NCI-H748 (cell line): Measurements from ENCODE around the gene SMARCC1.

Source experiments
- DNase-seq: peaks from one replicate; lab custom pipeline; 2025; ENCODE audit not compliant: unreplicated experiment; lab: John Stamatoyannopoulos, UW

SMARCC1 gene

DNA sequence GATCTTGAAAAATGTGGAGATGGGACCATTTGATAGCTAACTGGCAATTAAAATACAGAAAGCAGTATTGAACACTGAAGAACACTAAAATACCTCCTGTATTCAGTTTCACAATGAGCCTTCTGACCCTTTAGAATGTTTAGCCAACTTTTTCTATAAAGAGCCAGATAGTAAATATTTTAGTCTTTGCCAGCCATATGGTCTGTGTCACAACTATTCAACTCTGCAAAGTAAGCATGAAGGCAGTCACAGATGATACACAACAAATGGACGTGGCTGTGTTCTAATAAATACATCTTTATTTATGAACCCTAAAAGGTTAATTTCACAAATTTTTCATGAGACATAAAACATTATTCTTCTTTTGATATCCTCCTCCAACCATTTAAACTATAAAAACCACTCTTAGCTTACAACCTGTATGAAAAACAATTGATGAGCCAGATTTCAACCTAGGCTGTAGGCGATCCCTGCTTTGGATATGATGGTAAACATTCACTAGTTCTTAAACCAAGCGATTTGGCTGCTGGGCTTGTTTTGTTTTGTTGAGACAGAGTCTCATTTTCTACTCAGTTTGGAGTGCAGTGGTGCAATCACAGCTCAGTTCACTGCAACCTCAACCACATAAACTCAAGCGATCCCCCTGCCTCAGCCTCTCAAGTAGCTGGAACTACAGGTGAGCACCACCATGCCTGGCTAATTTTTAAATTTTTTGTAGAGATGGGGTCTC is 189.5 kb downstream of the SMARCC1 start:
- DNase-seq = no peak

DNA sequence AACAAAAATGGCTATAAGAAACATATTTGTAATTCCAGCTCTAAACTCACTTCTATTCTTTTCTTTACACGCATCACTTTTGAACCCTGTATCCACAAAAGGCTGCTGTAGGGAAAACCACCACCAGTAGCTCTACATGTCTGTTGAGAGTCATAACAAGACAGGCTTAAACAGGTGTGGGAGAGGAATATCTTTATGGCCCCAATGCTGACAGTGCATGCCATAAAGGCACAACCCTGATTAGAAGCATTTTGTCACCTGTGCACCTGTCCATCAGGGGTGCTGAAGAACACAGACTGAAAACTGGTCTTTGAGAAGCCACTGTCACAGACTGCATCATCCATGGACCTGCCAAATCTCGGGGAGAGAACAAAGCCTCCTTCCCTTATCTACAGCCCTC is 191.5 kb downstream of the SMARCC1 start:
- DNase-seq = no peak

DNA sequence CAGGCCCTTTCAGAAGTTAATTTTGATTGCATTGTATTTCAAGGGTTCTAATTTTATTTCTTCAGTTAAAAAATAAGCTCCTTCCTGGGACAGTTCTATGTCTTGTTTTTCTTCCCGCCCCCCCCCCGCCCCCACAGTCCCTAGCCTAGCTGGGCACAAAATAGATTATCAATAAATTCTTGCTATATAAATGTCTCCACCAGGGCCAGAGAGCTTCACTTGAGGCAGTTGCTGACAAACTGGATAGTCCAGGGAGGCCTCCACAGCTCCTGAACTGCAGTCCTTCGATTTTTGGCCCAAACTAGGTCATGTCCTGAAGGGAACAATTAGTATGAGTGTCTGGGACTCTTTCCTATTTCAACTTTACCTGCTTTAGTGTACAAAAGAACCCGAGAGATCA is 193.1 kb downstream of the SMARCC1 start:
- DNase-seq = no peak

DNA sequence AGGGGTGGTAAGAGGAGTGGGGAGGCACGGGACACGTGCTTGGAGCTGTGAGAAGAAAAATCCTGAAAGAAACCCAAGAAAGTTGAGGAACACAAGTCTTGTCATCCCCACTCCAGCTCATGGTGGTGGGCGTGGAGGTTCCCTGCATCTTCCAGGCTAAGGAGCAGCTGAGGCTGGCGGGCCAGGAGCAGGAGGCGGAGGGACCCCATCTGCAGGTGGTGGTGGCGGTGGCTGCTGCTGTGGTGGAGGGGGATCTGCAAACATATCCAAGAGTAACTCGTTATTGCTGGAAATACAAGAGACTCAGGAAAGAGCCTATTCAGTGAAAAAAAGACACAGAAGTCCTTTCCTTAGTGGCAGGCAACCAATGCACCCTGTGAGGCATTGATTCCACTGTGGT is 193.6 kb downstream of the SMARCC1 start:
- DNase-seq = no peak

DNA sequence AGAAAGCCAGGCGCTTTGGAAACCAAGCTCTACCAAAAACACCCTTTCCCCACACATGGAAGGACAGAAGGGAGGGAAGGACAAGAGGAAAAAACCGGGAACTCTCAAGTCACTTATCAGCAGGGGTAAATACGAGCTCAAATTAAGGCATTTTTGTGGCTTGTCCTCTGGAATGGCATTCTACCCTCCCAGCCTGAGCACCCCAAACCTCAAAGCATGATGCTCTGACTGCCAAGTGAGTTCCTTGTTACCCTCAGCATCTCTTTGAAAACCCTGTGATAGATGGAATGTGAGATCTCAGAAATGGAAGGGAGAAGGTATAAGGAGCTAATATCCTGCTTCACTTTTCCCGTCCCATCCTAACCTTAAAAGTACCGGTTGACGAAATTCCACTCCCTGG is 194.9 kb downstream of the SMARCC1 start:
- no peak for DNase-seq

DNA sequence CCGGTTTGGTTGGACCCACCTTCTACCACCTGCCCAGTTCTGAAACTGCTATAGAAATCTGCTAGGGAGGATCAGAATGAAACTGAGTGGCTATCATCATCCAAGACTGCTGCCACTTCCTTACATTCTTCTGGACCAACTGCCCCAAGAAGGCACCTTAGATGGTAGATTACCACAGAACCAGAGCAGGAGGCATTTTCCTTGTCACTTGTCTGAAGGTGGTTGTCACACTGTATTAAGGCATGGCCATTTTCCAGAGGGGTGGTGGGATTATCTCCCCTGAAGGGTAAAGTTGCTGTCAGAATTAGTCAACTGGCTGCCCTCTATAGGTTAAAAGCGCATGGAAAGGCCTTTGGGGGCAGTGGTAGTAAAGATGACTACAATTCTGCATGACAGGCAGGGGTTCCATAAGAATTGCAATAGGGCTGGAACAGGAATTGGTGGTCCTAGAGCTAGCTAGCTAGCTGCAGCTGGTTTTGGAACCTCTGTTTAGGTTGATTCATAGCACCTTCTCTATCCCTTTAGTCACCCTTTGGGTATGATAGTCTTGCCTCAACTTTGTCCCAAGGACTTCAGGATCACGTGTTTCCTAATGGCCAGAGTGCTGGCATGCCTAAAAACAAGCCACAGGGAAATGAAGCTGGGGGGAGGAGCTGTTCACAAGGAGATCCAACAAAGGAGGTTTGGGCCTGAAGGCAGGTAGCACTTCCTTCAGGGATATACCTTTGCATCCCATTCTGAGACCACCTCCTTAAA is 198.2 kb downstream of the SMARCC1 start:
- DNase-seq = no peak

DNA sequence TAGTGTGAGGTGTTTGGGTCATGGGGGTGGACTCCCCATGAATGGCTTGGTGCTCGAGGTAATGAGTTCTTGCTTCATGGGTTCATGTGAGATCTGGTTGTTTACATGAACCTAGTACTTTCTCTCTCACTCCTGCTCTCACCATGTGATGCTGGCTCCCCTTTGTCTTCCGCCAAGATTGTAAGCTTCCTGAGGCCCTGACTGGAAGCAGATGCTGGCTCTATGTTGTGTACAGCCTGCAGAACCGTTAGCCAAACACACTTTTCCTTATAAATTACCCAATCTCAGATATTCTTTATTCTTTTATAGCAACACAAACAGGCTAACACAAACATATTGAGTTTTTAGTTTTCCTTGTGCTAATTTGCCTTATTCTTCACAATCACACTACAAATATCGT is 199.9 kb downstream of the SMARCC1 start:
- DNase-seq = no peak

DNA sequence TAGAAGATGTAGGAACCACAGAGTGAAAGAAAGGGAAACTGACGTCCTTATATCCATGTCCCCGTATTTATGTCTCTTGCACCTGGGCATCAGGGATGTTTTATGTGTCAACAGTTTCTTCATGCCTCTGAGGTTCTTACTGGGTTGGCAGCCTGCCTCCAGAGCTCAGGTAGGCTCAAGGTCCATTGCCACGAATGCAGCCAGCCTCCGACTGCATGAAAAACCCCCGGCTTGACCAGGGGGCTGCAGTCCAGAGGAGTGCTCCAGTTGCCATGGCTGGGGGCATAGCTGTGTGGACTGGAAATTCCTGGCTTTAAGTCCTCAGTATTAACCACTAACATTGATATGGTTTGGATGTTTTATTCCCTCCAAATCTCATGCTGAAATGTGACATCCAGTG is 200.3 kb downstream of the SMARCC1 start:
- DNase-seq = no peak

DNA sequence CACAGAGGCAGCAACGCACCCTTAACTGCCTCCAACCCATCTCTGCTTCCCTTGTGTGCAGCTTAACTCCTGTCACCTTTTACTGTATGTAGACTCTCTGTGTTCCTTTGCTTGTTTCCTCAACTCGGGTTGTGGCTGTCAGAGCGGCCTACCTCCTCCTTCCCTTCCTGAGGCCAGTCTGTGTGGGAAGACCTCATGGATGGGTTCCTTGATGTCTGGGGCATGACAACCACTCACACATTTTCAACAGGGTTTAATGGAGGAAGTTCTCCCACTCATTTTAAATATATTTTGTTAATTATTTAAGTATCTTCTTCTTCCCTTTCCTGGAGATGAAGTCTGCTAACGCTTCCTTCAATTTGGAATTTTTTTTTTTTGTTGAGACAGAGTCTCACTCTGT is 201.2 kb downstream of the SMARCC1 start:
- no peak for DNase-seq

DNA sequence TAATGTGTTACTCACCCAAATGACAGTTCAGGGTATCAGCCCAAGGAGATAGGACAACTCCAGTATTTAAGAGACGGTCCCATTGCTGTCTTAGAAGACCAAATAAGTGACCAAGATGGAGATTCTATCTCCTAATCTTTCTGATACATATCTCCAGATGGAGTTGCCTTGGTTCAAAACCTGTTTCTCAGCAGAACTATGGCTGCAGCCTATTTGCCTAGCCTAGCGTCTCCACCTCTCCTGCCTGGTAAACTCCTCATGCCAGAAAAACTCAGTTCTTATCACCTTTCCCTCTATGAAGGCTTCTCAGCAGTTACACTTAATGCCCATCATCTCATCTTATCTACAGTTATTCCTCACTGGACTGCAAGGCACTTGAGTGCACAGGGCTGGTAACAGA is 201.8 kb downstream of the SMARCC1 start:
- DNase-seq = no peak

DNA sequence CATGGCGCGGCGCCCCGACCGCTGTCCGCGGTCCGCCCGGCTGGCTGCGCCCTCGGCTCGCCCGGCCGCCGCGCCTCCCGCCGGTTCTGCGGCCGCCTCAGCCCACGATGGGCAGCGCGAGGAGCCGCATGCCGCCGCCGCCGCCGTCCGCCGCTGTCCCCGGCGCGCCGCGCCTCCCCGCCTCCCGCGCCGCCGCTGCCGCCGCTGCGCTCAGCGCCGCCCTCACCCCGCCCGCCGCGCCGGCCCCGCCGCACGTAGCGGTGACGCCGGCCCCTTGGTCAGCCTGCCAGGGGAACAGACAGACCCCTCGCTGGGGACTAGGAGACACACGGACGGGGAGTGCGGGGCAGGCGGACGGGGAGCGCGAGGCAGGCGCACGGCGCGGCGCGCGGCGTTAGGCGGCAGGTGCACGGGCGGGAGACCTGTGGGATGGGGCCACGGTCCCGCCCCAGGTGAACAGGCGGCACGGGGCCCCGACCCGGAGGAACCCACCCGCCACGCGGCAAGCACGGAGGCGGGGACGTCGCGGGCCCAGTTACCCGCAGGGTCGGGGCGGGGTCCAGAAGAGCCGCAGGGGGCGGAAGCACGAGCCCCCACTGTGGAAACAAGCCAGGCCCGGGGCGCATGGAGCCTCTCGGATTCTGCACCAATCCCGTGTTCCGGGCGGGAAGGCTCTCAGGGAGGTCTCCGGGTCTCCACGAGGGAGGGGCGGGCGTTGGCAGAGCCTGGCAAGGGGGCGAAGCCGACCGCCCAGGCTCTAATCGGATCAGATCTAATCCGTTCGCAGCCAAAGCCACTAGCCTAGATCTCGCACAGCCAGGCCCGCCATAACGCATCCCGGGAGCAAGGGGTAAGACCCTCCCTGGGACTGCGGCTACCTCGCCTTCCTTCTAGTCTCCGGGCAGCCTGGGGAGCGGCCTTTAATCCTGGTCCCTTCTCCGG is 202.7 kb downstream of the SMARCC1 start, which contains the start of gene CSPG5:
Gene CSPG5, minus strand, starts transcription at position 175 of the 942 bp plus-strand sequence. Its CDS starts 172 bp downstream, at position 3.
- DNase-seq = peak; percentile 54

DNA sequence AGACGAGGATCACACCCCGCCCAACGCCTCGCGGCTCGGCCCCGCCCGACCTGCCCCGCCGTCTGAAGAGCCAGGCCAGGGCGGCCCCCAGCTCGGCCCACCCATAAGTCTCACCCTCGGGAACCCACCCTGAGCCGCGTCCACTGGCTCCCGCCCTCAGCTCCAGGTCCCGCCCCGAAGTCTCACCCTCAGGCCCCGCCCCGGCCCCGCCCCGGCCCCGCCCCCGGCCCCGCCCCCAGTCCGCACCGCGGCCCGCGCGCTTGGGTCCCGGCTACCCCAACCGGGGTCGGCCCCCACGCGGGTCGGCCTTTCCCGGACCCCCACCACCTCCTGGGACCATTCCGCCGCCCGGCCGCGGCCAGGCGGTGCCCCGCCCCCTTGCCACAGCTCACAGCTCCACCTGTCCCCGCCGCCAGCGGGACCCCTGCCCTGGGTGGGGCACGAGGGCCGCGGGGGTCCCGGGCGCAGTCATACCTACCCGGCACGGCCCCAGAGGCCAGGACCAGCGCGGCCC is 203.5 kb downstream of the SMARCC1 start:
- peak; percentile 47 for DNase-seq

DNA sequence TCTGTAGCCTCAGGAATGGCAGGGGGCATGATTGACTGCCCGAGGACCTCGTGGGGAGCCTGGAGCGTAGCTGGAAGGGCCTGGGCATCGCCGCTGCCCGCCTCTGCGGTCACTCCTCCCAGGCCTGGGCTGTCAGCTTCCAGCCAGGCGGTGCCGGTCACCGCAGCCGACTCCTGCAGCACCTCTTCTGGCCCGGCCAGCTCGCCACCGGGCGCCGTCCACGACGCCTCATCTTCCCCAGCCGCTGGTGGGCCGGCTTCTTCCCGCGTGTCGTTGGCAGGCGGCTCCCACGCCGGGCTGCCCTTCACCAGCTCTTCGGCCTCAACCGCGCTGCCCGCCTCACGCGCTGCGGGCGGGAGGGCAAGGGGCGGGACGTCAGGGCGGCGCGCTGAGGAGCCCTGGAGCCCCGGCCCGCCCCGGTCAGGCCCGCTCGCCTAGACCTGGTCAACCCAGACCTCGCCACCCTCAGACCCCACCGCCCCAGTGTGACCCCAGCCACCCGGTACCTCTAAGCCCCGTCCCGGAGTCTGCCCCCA is 204.0 kb downstream of the SMARCC1 start:
- peak; percentile 38 for DNase-seq

DNA sequence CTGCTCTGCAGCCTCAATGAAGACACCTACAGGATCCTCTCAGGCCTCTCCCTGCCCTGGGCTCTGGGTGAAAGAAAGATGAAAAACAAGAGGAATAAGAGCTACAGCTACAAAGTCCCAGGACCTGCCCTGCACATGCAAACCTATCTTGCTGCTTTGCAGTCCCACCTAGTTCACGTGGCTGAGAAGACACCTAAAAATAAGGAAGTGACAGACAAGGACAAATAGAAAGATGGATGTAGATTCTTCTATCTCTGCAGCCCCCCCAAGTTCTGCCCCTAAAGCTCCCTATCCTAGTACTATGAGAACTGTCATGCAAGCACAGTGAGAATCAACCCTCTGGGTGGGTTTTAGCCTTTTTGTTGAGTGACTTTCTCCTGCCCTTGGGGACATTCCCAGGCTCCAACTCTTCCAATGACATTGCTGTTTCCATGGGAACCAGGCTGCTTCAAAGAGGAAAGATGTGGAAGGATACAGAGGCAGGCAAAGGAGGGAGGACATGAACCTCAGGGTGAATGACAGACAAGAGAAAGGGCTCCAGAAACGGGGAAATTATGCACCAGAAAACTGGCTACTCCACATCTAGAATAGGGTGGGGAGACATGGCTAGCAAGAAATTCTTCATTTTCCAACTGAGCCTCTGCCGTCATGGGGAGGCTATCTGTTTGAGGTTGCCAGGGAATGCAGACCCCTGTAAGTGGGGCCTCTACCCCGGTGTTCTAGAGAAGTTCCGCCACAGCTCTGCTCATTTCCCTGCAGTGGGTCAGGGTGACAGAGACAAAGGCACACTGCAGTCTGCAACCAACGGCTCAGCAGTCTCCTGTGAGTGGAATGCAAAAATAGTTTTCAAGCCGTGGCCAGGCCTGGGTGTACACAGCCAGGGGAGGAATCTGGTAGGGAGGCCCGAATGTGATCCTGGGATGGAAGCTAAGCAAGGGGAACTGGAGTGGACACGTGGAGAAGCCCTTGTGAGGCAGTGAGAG is 208.2 kb downstream of the SMARCC1 start:
- DNase-seq = peak; percentile 14

DNA sequence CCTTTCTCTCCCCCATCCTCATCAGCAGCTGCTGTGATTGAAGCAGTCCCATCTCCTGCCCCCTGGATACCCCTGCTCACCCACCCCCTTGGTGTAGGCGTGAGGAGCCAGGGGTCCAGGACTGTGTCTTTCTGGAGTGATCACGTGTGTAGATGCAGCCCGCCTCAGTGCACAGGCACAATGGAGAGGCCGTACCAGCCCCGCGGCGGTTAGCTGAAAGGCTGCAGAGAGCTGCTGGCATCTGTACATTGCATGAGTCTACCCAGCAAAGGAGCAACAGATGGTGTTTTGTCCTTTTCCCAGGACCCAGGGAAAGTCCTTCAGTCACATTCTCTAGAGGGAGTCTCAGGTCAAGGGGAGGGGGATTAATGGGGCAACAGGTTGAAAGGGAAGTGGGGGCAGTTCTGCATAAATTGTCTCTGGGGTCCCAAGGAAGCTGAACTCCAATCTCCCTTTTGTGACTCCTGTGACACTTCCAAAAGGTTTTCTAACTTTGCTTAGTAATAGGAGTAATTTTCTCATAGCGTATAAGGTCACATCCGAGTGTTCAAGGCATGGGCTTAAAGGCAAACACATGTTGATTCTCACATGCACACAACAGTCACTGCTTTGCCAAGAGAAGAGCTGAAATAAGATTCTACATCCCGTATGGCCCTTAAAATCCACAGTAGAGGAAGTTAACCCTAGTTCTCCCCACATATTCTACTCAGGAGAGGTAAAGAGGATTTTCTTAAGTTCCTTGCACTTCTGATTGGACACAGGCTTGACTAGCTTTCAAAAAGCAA is 210.1 kb downstream of the SMARCC1 start:
- no peak for DNase-seq

DNA sequence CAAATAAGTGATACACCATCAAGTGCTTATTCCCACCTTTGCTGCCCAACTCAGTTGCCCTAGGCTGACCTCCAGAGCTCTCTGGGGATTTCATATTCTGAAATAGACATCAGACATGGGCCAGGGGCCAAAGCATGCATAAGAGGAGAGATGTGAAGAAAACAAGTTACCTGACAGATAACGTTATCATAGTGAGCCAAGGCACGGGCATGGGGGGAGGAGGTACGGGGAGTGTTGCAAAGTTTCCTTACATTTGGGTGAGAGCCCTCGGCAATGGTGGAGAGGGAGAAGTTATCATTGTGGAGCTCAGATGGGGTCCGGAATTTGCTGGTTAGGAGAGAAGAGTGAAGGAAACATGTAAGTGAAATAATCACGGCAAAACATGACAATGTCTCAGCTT is 212.8 kb downstream of the SMARCC1 start:
- no peak for DNase-seq

DNA sequence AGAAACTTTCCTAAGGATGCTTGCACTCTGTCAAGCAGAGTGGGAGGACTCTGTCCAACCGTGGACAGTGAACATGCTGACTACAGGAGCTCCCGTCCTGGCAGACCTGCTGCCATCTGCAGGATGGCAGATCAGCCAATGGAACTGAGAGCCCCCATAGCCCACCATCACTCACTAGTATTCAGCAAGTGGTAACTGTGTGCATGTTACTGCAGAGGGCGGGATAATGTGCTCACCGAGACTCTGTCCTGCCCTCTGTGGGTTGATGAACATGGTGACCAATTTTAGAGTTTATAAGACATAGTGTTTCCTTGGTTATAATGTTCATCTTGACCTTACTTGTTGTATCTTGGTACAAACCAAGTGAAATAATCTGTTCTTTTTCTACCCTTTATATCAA is 214.5 kb downstream of the SMARCC1 start:
- DNase-seq = no peak

DNA sequence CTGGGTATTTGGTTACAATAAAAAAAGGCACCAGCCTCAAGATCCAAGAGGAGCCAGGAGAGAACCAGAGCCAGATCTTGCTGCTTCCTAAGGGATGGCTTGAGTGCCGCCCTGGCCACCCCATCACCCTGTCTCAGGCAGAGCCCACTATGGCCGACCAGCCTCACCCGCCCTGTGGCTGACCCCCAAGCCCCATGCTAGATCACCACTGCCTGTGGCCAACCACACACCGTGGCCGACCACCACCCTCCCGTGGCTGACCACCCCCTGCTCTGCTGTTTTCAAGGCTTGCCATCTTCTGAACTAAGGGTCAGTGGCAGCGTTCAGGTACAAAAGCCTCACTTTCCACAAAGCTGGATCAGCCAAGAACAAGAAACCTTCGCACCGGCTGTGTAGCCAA is 215.0 kb downstream of the SMARCC1 start:
- no peak for DNase-seq
